Kidney (tissue), 14 donors: ENCODE data around the gene ZNF618. TPM values are rescaled to one million over a fixed set of nuclear protein-coding genes. Genes with fewer than 3 reads are reported as not detected.
A peak's percentile ranks its signal among the peaks of the same experiment; 100 is the strongest.

Experiments
- DNase-seq, 5 donors: peaks; one replicate each; pipeline ENCODE4 v3.0.0-alpha.2; 2013 to 2020
- FAIRE-seq: peaks from 2 replicates; lab custom pipeline; 2012; peaks lifted over from hg19 to GRCh38; lab: Jason Lieb, UNC
- H3K27ac ChIP-seq, 2 donors: one replicate each; pipeline ENCODE4 v1.7.0; 2013; ENCODE audit warnings: low read depth in 2 of 2, low read length in 2 of 2, inconsistent platforms in 1 of 2
- H3K27me3 ChIP-seq: one replicate; pipeline ENCODE4 v1.7.1; 2013; ENCODE audit warnings: low read length, inconsistent platforms; ENCODE audit not compliant: control insufficient read depth, insufficient read depth
- H3K36me3 ChIP-seq, 3 donors: one replicate each; pipeline versions ENCODE4 v1.7.0 to v1.7.1; 2013; ENCODE audit warnings: low read length in 3 of 3, control low read depth in 1 of 3, inconsistent platforms in 1 of 3; ENCODE audit not compliant: insufficient read depth in 3 of 3, control insufficient read depth in 2 of 3
- H3K4me1 ChIP-seq, 3 donors: one replicate each; pipeline versions ENCODE4 v1.7.0 to v1.7.1; 2013; ENCODE audit warnings: low read length in 3 of 3, inconsistent platforms in 1 of 3, low read depth in 1 of 3; ENCODE audit not compliant: control insufficient read depth in 2 of 3, insufficient read depth in 2 of 3
- H3K4me3 ChIP-seq, 3 donors: one replicate each; pipeline versions ENCODE4 v1.7.0 to v1.8.1; 2013; ENCODE audit warnings: low read length in 3 of 3, control low read depth in 1 of 3, inconsistent platforms in 1 of 3
- H3K9ac ChIP-seq, 3 donors: one replicate each; pipeline versions ENCODE4 v1.7.0 to v1.7.1; 2013; ENCODE audit warnings: low read length in 3 of 3, control low read depth in 1 of 3, inconsistent platforms in 1 of 3
- H3K9me3 ChIP-seq, 3 donors: one replicate each; pipeline versions ENCODE4 v1.7.0 to v1.7.1; 2013; ENCODE audit warnings: low read length in 3 of 3, control low read depth in 1 of 3, inconsistent platforms in 1 of 3; ENCODE audit not compliant: control insufficient read depth in 2 of 3, insufficient read depth in 1 of 3
- CTCF ChIP-seq: IDR thresholded peaks from 3 replicates; pipeline ENCODE4 v1.5.1; 2012; ENCODE audit warnings: mild to moderate bottlenecking, moderate library complexity, borderline replicate concordance; ENCODE audit not compliant: insufficient read depth; ENCODE audit errors: extremely low read depth
- intact Hi-C: fragments of 100-400 bp; cut with DNase I; formaldehyde crosslinking; loops from one replicate; pipeline ENCODE4 v1.11.1; 2022
- polyA plus RNA-seq: library from polyadenylated mRNA; stranded (reverse); fragments of 350-450 nt; fragmentation: Illumina TruSeq; extraction: RNeasy Lipid Tissue Mini Kit (QIAGEN cat#74804); gene quantifications from one replicate; pipeline ENCODE4 v1.2.3, GENCODE V29; 2014; ENCODE audit warnings: low read depth, low replicate concordance; ENCODE audit not compliant: insufficient read depth
- total RNA-seq: library from RNA; stranded (reverse); fragmentation: NEBNext Ultra II Directional; extraction: Animal tissue kit (Norgen Biotek cat#: 25700); gene quantifications from one replicate; pipeline ENCODE4 v1.2.1, GENCODE V29; 2021
- donor health status: control.
- donor health status: control.
- donor health status: control.
- donor health status: control.
- donor health status: control.
- donor health status: DM: yes; HTN: yes; CAD: no.
- donor health status: Normal renal cell carcinoma (clear cell type).

Gene ZNF618
- total and polyA plus RNA-seq, 2 donors from 2014 or later = 5.6 to 31.9 TPM

- no peak for FAIRE-seq
- DNase-seq = peak in 1 of 5 donors; percentile 72
Measured at GRCh38 chr9:114094971-114095370, 218.9 kb downstream of the ZNF618 start.

GRCh38 chr9:114096041-114096511 lies 220.0 kb downstream of the ZNF618 start:
- no peak for DNase-seq
- H3K4me3 ChIP-seq = no peak overlapping the region
- no peak overlapping the region for H3K27ac ChIP-seq
- peak overlapping the region in 1 of 3 donors; percentile 19 for H3K9ac ChIP-seq
- intact Hi-C loops = no loop called here
- no peaks in the 10 kb centered on the region for H3K27me3 ChIP-seq
- no peak for TF ChIP-seq CTCF
- no peak for FAIRE-seq
- H3K4me1 ChIP-seq = peaks cover 0 to 31% (median 27%) of the 10 kb centered on the region in 3 donors
- H3K36me3 ChIP-seq = peaks cover 0 to 38% (median 12%) of the 10 kb centered on the region in 3 donors
- no peaks in the 10 kb centered on the region for H3K9me3 ChIP-seq

More at GRCh38 chr9:114094971-114095370, 218.9 kb downstream of the ZNF618 start:
- Histone ChIP-seq H3K27ac (no peak overlapping the region), H3K9ac (no peak overlapping the region), H3K36me3 (peaks cover 0 to 38% (median 12%) of the 10 kb centered on the region in 3 donors), H3K4me3 (no peak overlapping the region), H3K4me1 (peaks cover 0 to 22% (median 18%) of the 10 kb centered on the region in 3 donors), H3K27me3 (no peaks in the 10 kb centered on the region), H3K9me3 (no peaks in the 10 kb centered on the region)
- intact Hi-C loops = no loop called here
- no peak for TF ChIP-seq CTCF

GRCh38 chr9:114096866-114097612 lies 220.9 kb downstream of the ZNF618 start:
- Histone ChIP-seq H3K9ac (peak overlapping the region in 1 of 3 donors; percentile 16), H3K27me3 (no peaks in the 10 kb centered on the region), H3K27ac (no peak overlapping the region), H3K4me1 (peaks cover 0 to 31% (median 27%) of the 10 kb centered on the region in 3 donors), H3K36me3 (peaks cover 0 to 38% (median 12%) of the 10 kb centered on the region in 3 donors), H3K9me3 (no peaks in the 10 kb centered on the region), H3K4me3 (peak overlapping the region; percentile 54 to 65 (median 60))
- DNase-seq (no peak), FAIRE-seq (no peak)
- intact Hi-C loops = no loop called here
- no peak for TF ChIP-seq CTCF
